Activated T-helper 17 cell treated with anti-CD3 and anti-CD28 coated beads, Interleukin-2, amount 50 U/mL, for 72 hours (primary cell): ENCODE measurements around the gene HSF2BP. TPM values are rescaled to one million over a fixed set of nuclear protein-coding genes. Genes with fewer than 3 reads are reported as not detected.
"Not testable (repeated sequence)": the region's sequence is repeated elsewhere in the genome, so short reads cannot be mapped to it uniquely, and the experiment has no call there.

ENCODE experiments used
- ATAC-seq: fragments of 150-1000 bp; cut with Tn5 transposase; replicated peaks from 2 replicates; pipeline ENCODE4 v1.10.0; 2021; ENCODE audit warnings: mild to moderate bottlenecking, moderate library complexity
- H3K27ac Mint-ChIP-seq: one replicate; pipeline ENCODE4 v1.8.0; 2022; ENCODE audit warnings: mixed read lengths
- H3K27me3 Mint-ChIP-seq: one replicate; pipeline ENCODE4 v1.8.0; 2022; ENCODE audit warnings: mixed read lengths
- H3K36me3 Mint-ChIP-seq: one replicate; pipeline ENCODE4 v1.8.0; 2022; ENCODE audit warnings: low read depth, mild to moderate bottlenecking, mixed read lengths
- H3K4me1 Mint-ChIP-seq: one replicate; pipeline ENCODE4 v1.8.0; 2022; ENCODE audit warnings: mixed read lengths
- H3K4me3 Mint-ChIP-seq: one replicate; pipeline ENCODE4 v1.8.0; 2022; ENCODE audit warnings: mild to moderate bottlenecking, mixed read lengths
- H3K9me3 Mint-ChIP-seq: one replicate; pipeline ENCODE4 v1.8.0; 2022; ENCODE audit warnings: mixed read lengths
- total RNA-seq, 2 donors: library from RNA; stranded (reverse); gene quantifications; one replicate each; pipeline ENCODE4 v1.2.3, GENCODE V29; 2022

HSF2BP gene
- total RNA-seq, 2 donors from 2014 or later: 0.50 to 1.0 TPM

- Mint-ChIP-seq H3K36me3 (no peaks in the 10 kb centered on the region), H3K9me3 (no peaks in the 10 kb centered on the region), H3K27ac (no peak overlapping the region), H3K27me3 (peaks cover 26% of the 10 kb centered on the region), H3K4me3 (no peak overlapping the region), H3K4me1 (no peaks in the 10 kb centered on the region)
- ATAC-seq: no peak
Observed at GRCh38 chr21:43627527-43627926, 31.8 kb downstream of the HSF2BP start.

GRCh38 chr21:43626390-43626789, 32.9 kb downstream of the HSF2BP start:
- ATAC-seq: no peak
- no peaks in the 10 kb centered on the region for H3K36me3 Mint-ChIP-seq
- no peaks in the 10 kb centered on the region for H3K9me3 Mint-ChIP-seq
- H3K4me3 Mint-ChIP-seq: no peak overlapping the region
- H3K4me1 Mint-ChIP-seq: no peaks in the 10 kb centered on the region
- H3K27me3 Mint-ChIP-seq: peaks cover 18% of the 10 kb centered on the region
- H3K27ac Mint-ChIP-seq: no peak overlapping the region

- ATAC-seq: no peak
- H3K4me3 Mint-ChIP-seq: no peak overlapping the region
- H3K9me3 Mint-ChIP-seq: peaks cover 3% of the 10 kb centered on the region
- peaks cover 15% of the 10 kb centered on the region for H3K27me3 Mint-ChIP-seq
- H3K36me3 Mint-ChIP-seq: no peaks in the 10 kb centered on the region
- H3K4me1 Mint-ChIP-seq: no peaks in the 10 kb centered on the region
- H3K27ac Mint-ChIP-seq: no peak overlapping the region
Observed at GRCh38 chr21:43624339-43624738, 34.9 kb downstream of the HSF2BP start.

GRCh38 chr21:43623588-43623987, 35.7 kb downstream of the HSF2BP start:
- Mint-ChIP-seq H3K36me3 (no peaks in the 10 kb centered on the region), H3K4me1 (no peaks in the 10 kb centered on the region), H3K4me3 (no peak overlapping the region), H3K27ac (no peak overlapping the region), H3K27me3 (peaks cover 15% of the 10 kb centered on the region), H3K9me3 (peaks cover 3% of the 10 kb centered on the region)
- no peak for ATAC-seq

- Mint-ChIP-seq H3K4me3 (no peak overlapping the region), H3K36me3 (no peaks in the 10 kb centered on the region), H3K27ac (no peak overlapping the region), H3K27me3 (peaks cover 11% of the 10 kb centered on the region), H3K9me3 (peaks cover 3% of the 10 kb centered on the region), H3K4me1 (no peaks in the 10 kb centered on the region)
- ATAC-seq: no peak
Observed at GRCh38 chr21:43622796-43623195, 36.5 kb downstream of the HSF2BP start.

GRCh38 chr21:43619856-43620255, 39.4 kb downstream of the HSF2BP start:
- Mint-ChIP-seq H3K9me3 (peaks cover 3% of the 10 kb centered on the region), H3K36me3 (no peaks in the 10 kb centered on the region), H3K4me3 (no peak overlapping the region), H3K27me3 (peaks cover 4% of the 10 kb centered on the region), H3K27ac (no peak overlapping the region), H3K4me1 (no peaks in the 10 kb centered on the region)
- no peak for ATAC-seq

GRCh38 chr21:43619344-43619743, 39.9 kb downstream of the HSF2BP start:
- no peak overlapping the region for H3K4me3 Mint-ChIP-seq
- H3K36me3 Mint-ChIP-seq: no peaks in the 10 kb centered on the region
- peaks cover 3% of the 10 kb centered on the region for H3K9me3 Mint-ChIP-seq
- H3K27me3 Mint-ChIP-seq: peaks cover 3% of the 10 kb centered on the region
- H3K27ac Mint-ChIP-seq: no peak overlapping the region
- no peak for ATAC-seq
- no peaks in the 10 kb centered on the region for H3K4me1 Mint-ChIP-seq

GRCh38 chr21:43618940-43619339, 40.3 kb downstream of the HSF2BP start:
- Mint-ChIP-seq H3K9me3 (peaks cover 3% of the 10 kb centered on the region), H3K4me3 (no peak overlapping the region), H3K27ac (no peak overlapping the region), H3K36me3 (no peaks in the 10 kb centered on the region), H3K4me1 (no peaks in the 10 kb centered on the region), H3K27me3 (peaks cover 3% of the 10 kb centered on the region)
- no peak for ATAC-seq

- not testable (repeated sequence) for H3K4me1 Mint-ChIP-seq, H3K27me3 Mint-ChIP-seq, H3K4me3 Mint-ChIP-seq, H3K9me3 Mint-ChIP-seq, H3K27ac Mint-ChIP-seq, ATAC-seq, H3K36me3 Mint-ChIP-seq
Observed at GRCh38 chr21:43616861-43617260, 42.4 kb downstream of the HSF2BP start.

GRCh38 chr21:43614839-43615238, 44.4 kb downstream of the HSF2BP start:
- Mint-ChIP-seq H3K27ac (no peak overlapping the region), H3K9me3 (peaks cover 1% of the 10 kb centered on the region), H3K4me1 (no peaks in the 10 kb centered on the region), H3K4me3 (no peak overlapping the region), H3K27me3 (no peaks in the 10 kb centered on the region), H3K36me3 (no peaks in the 10 kb centered on the region)
- no peak for ATAC-seq

- Mint-ChIP-seq H3K27me3 (no peaks in the 10 kb centered on the region), H3K4me3 (no peak overlapping the region), H3K27ac (no peak overlapping the region), H3K9me3 (no peaks in the 10 kb centered on the region), H3K36me3 (no peaks in the 10 kb centered on the region), H3K4me1 (no peaks in the 10 kb centered on the region)
- peak; percentile 50 for ATAC-seq
Observed at GRCh38 chr21:43613755-43614638, 45.3 kb downstream of the HSF2BP start.

GRCh38 chr21:43611598-43612369, 47.5 kb downstream of the HSF2BP start:
- H3K27ac Mint-ChIP-seq: no peak overlapping the region
- no peak for ATAC-seq
- no peaks in the 10 kb centered on the region for H3K27me3 Mint-ChIP-seq
- H3K4me1 Mint-ChIP-seq: no peaks in the 10 kb centered on the region
- H3K36me3 Mint-ChIP-seq: no peaks in the 10 kb centered on the region
- H3K4me3 Mint-ChIP-seq: no peak overlapping the region
- H3K9me3 Mint-ChIP-seq: no peaks in the 10 kb centered on the region

- Mint-ChIP-seq H3K27ac (no peak overlapping the region), H3K9me3 (no peaks in the 10 kb centered on the region), H3K27me3 (no peaks in the 10 kb centered on the region), H3K4me3 (no peak overlapping the region), H3K36me3 (no peaks in the 10 kb centered on the region), H3K4me1 (no peaks in the 10 kb centered on the region)
- no peak for ATAC-seq
Observed at GRCh38 chr21:43609501-43610340, 49.6 kb downstream of the HSF2BP start.

- Mint-ChIP-seq H3K36me3 (no peaks in the 10 kb centered on the region), H3K27me3 (no peaks in the 10 kb centered on the region), H3K4me1 (no peaks in the 10 kb centered on the region), H3K27ac (no peak overlapping the region), H3K4me3 (no peak overlapping the region), H3K9me3 (no peaks in the 10 kb centered on the region)
- no peak for ATAC-seq
Observed at GRCh38 chr21:43608664-43609063, 50.6 kb downstream of the HSF2BP start.
